ENCODE measurements around the gene MED15.

MED15 gene

GRCh38 chr22:20632082-20632481 lies 124.7 kb downstream of the MED15 start:
- DNase-seq = no peak

GRCh38 chr22:20632518-20632917 lies 125.1 kb downstream of the MED15 start:
- DNase-seq = no peak

DNA sequence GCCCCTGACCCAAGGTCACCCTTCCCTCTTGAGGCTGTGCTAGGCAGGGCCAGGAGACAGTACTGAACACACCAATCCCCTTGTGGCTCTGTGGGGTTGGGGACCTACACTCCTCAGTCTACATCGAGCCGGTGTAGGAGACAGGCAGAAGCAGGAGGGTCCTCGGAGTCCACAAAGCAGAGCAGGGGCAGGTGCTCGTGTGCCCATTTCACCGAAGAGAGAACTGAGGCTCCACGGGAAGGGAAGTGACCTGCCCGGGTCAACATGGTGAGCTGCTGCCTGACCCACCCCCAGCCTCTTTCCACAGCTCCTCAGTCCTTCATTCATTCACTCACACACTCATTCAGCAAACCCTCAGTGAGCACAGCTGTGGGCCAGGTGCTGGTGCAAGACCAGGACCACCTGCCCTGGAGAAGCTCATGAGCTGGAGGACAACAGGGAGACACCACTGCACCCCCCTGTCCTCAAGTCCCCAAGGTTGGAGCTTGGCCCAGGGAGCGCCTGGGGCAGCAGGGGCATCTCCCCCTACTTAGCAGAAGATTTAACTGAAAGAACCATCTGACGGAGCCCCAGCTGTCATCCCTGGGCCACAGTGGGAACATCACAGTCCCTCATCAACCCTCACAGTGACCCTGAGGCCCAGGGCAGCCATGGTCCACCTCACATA lies 127.3 kb downstream of the MED15 start:
- DNase-seq = no peak

GRCh38 chr22:20635227-20635591 lies 127.8 kb downstream of the MED15 start:
- no peak for DNase-seq

- DNase-seq = no peak
Measured at GRCh38 chr22:20636075-20636812, 128.8 kb downstream of the MED15 start.

DNA sequence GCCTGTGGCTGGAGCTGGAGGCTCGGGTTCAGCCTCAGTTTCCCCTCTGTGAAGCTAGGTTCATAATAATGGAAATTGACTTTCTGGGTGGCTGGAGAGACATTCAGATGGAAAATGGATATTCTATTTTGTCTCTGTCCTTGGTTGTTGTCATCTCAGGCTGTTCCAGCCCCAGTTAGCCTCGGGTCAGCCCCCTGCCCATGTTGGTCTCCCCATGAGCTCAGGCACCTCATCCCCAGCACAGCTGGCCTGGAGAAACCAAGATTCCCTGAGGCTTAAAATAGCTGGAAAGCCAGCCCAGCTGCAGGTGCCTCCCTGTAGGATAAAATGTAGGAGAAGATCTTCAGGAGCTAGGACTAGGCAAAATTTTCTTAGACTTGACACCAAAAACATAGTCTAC lies 129.5 kb downstream of the MED15 start:
- no peak for DNase-seq
